GM12878 (cell line): ENCODE data around the gene CAMK4. TPM values are rescaled to one million over a fixed set of nuclear protein-coding genes. Genes with fewer than 3 reads are reported as not detected.

ENCODE experiments used
- BMI1 ChIP-seq: fragments of 450-650 bp; IDR thresholded peaks from 2 replicates; pipeline ENCODE4 v1.6.1; 2016; ENCODE audit warnings: mild to moderate bottlenecking, moderate library complexity, borderline replicate concordance
- CBX5 ChIP-seq: sonication (generic); IDR thresholded peaks from 2 replicates; pipeline ENCODE4 v1.6.1; 2016; ENCODE audit warnings: low read depth, moderate library complexity, mild to moderate bottlenecking, inconsistent platforms
- CTCF ChIP-seq, 3 experiments: IDR thresholded peaks in 2 of 3; conservative IDR thresholded peaks in 1 of 3; 2 replicates each; pipeline ENCODE4 v1.5.1; 2011; ENCODE audit warnings: low read depth in 3 of 3, low read length in 3 of 3, mild to moderate bottlenecking in 3 of 3, control low read depth in 2 of 3, moderate library complexity in 2 of 3, inconsistent platforms in 1 of 3, mixed read lengths in 1 of 3; ENCODE audit not compliant: control insufficient read depth in 2 of 3, insufficient read depth in 1 of 3; ENCODE audit errors: extremely low read depth in 1 of 3
- E2F4 ChIP-seq: IDR thresholded peaks from 2 replicates; pipeline ENCODE4 v1.6.1; 2012; ENCODE audit warnings: low read depth, low read length, improper control_type of control experiment
- EZH2 ChIP-seq: IDR thresholded peaks from 2 replicates; pipeline ENCODE4 v1.6.1; 2012; ENCODE audit warnings: low read depth, mild to moderate bottlenecking, control low read depth, inconsistent platforms, low read length, borderline replicate concordance; ENCODE audit not compliant: control insufficient read depth
- KLF5 ChIP-seq: fragments of 450-650 bp; IDR thresholded peaks from 2 replicates; pipeline ENCODE4 v1.6.1; 2014; ENCODE audit warnings: mild to moderate bottlenecking; ENCODE audit not compliant: partially characterized antibody
- LARP7 ChIP-seq: fragments of 450-650 bp; IDR thresholded peaks from 2 replicates; pipeline ENCODE4 v1.6.1; 2017; ENCODE audit warnings: mild to moderate bottlenecking
- PKNOX1 ChIP-seq: fragments of 450-650 bp; IDR thresholded peaks from 2 replicates; pipeline ENCODE4 v1.6.1; 2016; ENCODE audit warnings: mild to moderate bottlenecking
- RB1 ChIP-seq: fragments of 450-650 bp; formaldehyde crosslinking; IDR thresholded peaks from 2 replicates; pipeline ENCODE4 v1.6.1; 2017; ENCODE audit warnings: mild to moderate bottlenecking, borderline replicate concordance
- RELB ChIP-seq: fragments of 450-650 bp; IDR thresholded peaks from 2 replicates; pipeline ENCODE4 v1.6.1; 2017; ENCODE audit warnings: low read depth, mild to moderate bottlenecking, moderate library complexity
- SMC3 ChIP-seq: IDR thresholded peaks from 2 replicates; pipeline ENCODE4 v1.6.1; 2011; ENCODE audit warnings: low read length, improper control_type of control experiment, borderline replicate concordance
- USF1 ChIP-seq: IDR thresholded peaks from 2 replicates; pipeline ENCODE4 v1.6.1; 2011; ENCODE audit warnings: borderline replicate concordance, low read depth, mild to moderate bottlenecking, moderate library complexity, mixed read lengths, low read length; ENCODE audit not compliant: insufficient read depth; ENCODE audit errors: extremely low read length
- YY1 ChIP-seq: IDR thresholded peaks from 2 replicates; pipeline ENCODE4 v1.6.1; 2011; ENCODE audit warnings: low read depth, mild to moderate bottlenecking, low read length
- ZBTB11 ChIP-seq: fragments of 450-650 bp; formaldehyde crosslinking; IDR thresholded peaks from 2 replicates; pipeline ENCODE4 v1.5.0; 2022; ENCODE audit warnings: mild to moderate bottlenecking, missing genetic modification characterization
- ZBTB33 ChIP-seq: fragments of 450-650 bp; IDR thresholded peaks from 2 replicates; pipeline ENCODE4 v1.6.1; 2017; ENCODE audit warnings: mild to moderate bottlenecking
- polyA plus RNA-seq, 11 experiments: library from polyadenylated mRNA; depleted of rRNA in 4 of 11; unstranded in 6 of 11; stranded (reverse) in 5 of 11; fragments of >200 nt; fragmentation: Nextera tagmentation in 4 of 11; fragmentation: Illumina TruSeq in 1 of 11; extraction: Ambion mirVana in 4 of 11; extraction: Trizol in 1 of 11; gene quantifications; 1 replicate in 1 of 11; 2 replicates in 10 of 11; pipeline versions ENCODE4 v1.2.1 to v1.2.3, GENCODE V29; 2011 to 2016; ENCODE audit warnings: inconsistent platforms in 2 of 11, missing spikeins in 2 of 11, low read depth in 1 of 11
- total RNA-seq, 4 experiments: library from RNA; depleted of rRNA in 3 of 4; stranded (reverse); fragments of >200 nt in 3 of 4; fragmentation: Illumina TruSeq in 1 of 4; extraction: Trizol in 1 of 4; gene quantifications; 2 replicates each; pipeline versions ENCODE4 v1.2.1 to v1.2.3, GENCODE V29; 2013 to 2021

CAMK4 gene
- total and polyA plus RNA-seq, 10 of the 15 experiments (the other 5 are each of a cell fraction or from before 2014, with no cell fraction given) = 13.3 to 51.9 (median 35.3) TPM

GRCh38 chr5:111223787-111224560 is at the start of gene CAMK4 (continued):
- peak; percentile 12 to 35 (median 32); a peak in 2 of 6 replicates for TF ChIP-seq CTCF (IDR thresholded peaks at IDR 0.05 in 2 of 3, conservative IDR thresholded peaks at IDR 0.05 in 1 of 3; ENCODE audit: control insufficient read depth in 2 of 3, extremely low read depth in 1 of 3, insufficient read depth in 1 of 3, low read depth in 3 of 3, low read length in 3 of 3)
- peak; percentile 55 for TF ChIP-seq YY1
- TF ChIP-seq LARP7 = peak; percentile 87
- no peak for TF ChIP-seq ZBTB11
- TF ChIP-seq USF1 = no peak
- peak; percentile 21; the same call in 1 of the 2 replicates for TF ChIP-seq SMC3
- TF ChIP-seq BMI1 = no peak
- 0 out of 2 replicates have a peak, but pooled peaks have one; percentile 28 for TF ChIP-seq CBX5
- no peak for TF ChIP-seq KLF5
- no peak for TF ChIP-seq PKNOX1
- TF ChIP-seq RB1 = peak; percentile 44; the same call in 1 of the 2 replicates
- no peak for TF ChIP-seq ZBTB33
- TF ChIP-seq EZH2 = no peak
- no peak for TF ChIP-seq E2F4
- 0 out of 2 replicates have a peak, but pooled peaks have one; percentile 53 for TF ChIP-seq RELB
